OCI-LY1 (cell line): ENCODE data around the gene PLCB4.

ENCODE experiments used
- H2AFZ ChIP-seq: fragments of 200-600 bp; sonication (generic), shearing (Covaris generic); 2 replicates; pipeline ENCODE4 v1.6.0; 2014; ENCODE audit warnings: antibody characterized with exemption, mild to moderate bottlenecking, low read length
- H3F3A ChIP-seq: fragments of 200-600 bp; sonication (generic), shearing (Covaris generic); 2 replicates; pipeline ENCODE4 v1.6.0; 2014; ENCODE audit warnings: mild to moderate bottlenecking, antibody characterized with exemption, low read length, moderate library complexity; ENCODE audit not compliant: insufficient read depth
- H3K27ac ChIP-seq: fragments of 200-600 bp; sonication (generic); 2 replicates; pipeline ENCODE4 v1.5.1; 2014; ENCODE audit warnings: low read length, mixed run types, mild to moderate bottlenecking, low read depth; ENCODE audit not compliant: poor library complexity, severe bottlenecking
- H3K27me3 ChIP-seq: fragments of 200-600 bp; sonication (generic); 2 replicates; pipeline ENCODE4 v1.6.0; 2014; ENCODE audit warnings: antibody characterized with exemption, mild to moderate bottlenecking, low read length, moderate library complexity; ENCODE audit not compliant: insufficient read depth
- H3K36me3 ChIP-seq: fragments of 200-600 bp; sonication (generic); 2 replicates; pipeline ENCODE4 v1.6.1; 2014; ENCODE audit warnings: mild to moderate bottlenecking, antibody characterized with exemption, low read length, moderate library complexity, mixed read lengths; ENCODE audit not compliant: insufficient read depth
- H3K4me1 ChIP-seq: fragments of 200-600 bp; sonication (generic); 2 replicates; pipeline ENCODE4 v1.5.1; 2014; ENCODE audit warnings: mild to moderate bottlenecking, low read length, moderate library complexity; ENCODE audit not compliant: insufficient read depth, severe bottlenecking
- H3K4me2 ChIP-seq: fragments of 200-600 bp; sonication (generic), shearing (Covaris generic); 2 replicates; pipeline ENCODE4 v1.6.1; 2014; ENCODE audit warnings: low read length
- H3K4me3 ChIP-seq: fragments of 200-600 bp; sonication (generic); 2 replicates; pipeline ENCODE4 v1.5.1; 2014; ENCODE audit warnings: low read length, low read depth, mild to moderate bottlenecking, mixed read lengths; ENCODE audit not compliant: poor library complexity, severe bottlenecking
- H3K79me2 ChIP-seq: fragments of 200-600 bp; shearing (Covaris generic); 2 replicates; pipeline ENCODE4 v1.6.1; 2016; ENCODE audit warnings: mixed run types, low read length, mixed read lengths; ENCODE audit not compliant: insufficient read depth
- H3K9ac ChIP-seq: fragments of 200-600 bp; sonication (generic), shearing (Covaris generic); 2 replicates; pipeline ENCODE4 v1.6.1; 2014; ENCODE audit warnings: mild to moderate bottlenecking, low read length, mixed read lengths
- H3K9me2 ChIP-seq: fragments of 200-600 bp; sonication (generic), shearing (Covaris generic); 2 replicates; pipeline ENCODE4 v1.6.1; 2014; ENCODE audit warnings: low read depth, mild to moderate bottlenecking, low read length, mixed read lengths
- H3K9me3 ChIP-seq: fragments of 200-600 bp; shearing (Covaris generic); 2 replicates; pipeline ENCODE4 v1.6.1; 2014; ENCODE audit warnings: low read length, mixed read lengths
- H4K20me1 ChIP-seq: fragments of 200-600 bp; sonication (generic), shearing (Covaris generic); 2 replicates; pipeline ENCODE4 v1.6.0; 2016; ENCODE audit warnings: mild to moderate bottlenecking, low read length; ENCODE audit not compliant: insufficient read depth
- EZH2 ChIP-seq: fragments of 200-600 bp; sonication (generic), shearing (Covaris generic); IDR thresholded peaks from 2 replicates; pipeline ENCODE4 v1.8.0; 2017; ENCODE audit warnings: borderline replicate concordance, mixed run types, mild to moderate bottlenecking, antibody characterized with exemption, low read length, moderate library complexity, mixed read lengths
- TF ChIP-seq, protein P1 (sequence below): fragments of 200-600 bp; sonication (generic), shearing (Covaris generic); IDR thresholded peaks from 2 replicates; pipeline ENCODE4 v1.5.1; 2017; ENCODE audit warnings: mild to moderate bottlenecking, antibody characterized with exemption, low read length, moderate library complexity, mixed read lengths

PLCB4 gene

DNA sequence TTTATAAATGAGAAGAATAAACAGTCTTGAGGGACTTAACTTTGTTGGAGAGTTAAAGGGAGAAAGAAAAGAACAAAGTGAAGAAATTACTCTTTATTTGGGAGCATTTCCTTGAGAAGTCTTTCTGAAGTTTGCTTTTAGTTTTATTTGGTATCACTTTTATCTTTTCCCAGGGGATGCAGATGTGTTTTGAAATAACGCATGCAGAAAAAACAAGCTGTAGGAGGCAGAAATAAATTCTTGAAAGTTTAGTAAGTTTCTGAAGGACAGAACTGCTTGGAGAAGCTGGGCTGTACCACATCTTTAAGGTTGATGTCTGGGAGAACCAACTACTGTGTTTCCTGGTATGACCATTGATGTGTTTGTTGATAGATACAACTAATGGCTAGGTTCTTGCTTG, 75.0 kb downstream of the PLCB4 start:
- Histone ChIP-seq H3K4me2 (no peak overlapping the region), H2AFZ (no peak overlapping the region), H3K36me3 (no peaks in the 10 kb centered on the region), H3K79me2 (no peaks in the 10 kb centered on the region), H4K20me1 (no peaks in the 10 kb centered on the region), H3F3A (no peaks in the 10 kb centered on the region), H3K9ac (no peak overlapping the region), H3K4me3 (no peak overlapping the region), H3K9me2 (no peaks in the 10 kb centered on the region), H3K9me3 (no peaks in the 10 kb centered on the region), H3K27ac (no peak overlapping the region), H3K27me3 (no peaks in the 10 kb centered on the region), H3K4me1 (no peaks in the 10 kb centered on the region)
- no peak for TF ChIP-seq EZH2
- TF ChIP-seq, protein P1, sequence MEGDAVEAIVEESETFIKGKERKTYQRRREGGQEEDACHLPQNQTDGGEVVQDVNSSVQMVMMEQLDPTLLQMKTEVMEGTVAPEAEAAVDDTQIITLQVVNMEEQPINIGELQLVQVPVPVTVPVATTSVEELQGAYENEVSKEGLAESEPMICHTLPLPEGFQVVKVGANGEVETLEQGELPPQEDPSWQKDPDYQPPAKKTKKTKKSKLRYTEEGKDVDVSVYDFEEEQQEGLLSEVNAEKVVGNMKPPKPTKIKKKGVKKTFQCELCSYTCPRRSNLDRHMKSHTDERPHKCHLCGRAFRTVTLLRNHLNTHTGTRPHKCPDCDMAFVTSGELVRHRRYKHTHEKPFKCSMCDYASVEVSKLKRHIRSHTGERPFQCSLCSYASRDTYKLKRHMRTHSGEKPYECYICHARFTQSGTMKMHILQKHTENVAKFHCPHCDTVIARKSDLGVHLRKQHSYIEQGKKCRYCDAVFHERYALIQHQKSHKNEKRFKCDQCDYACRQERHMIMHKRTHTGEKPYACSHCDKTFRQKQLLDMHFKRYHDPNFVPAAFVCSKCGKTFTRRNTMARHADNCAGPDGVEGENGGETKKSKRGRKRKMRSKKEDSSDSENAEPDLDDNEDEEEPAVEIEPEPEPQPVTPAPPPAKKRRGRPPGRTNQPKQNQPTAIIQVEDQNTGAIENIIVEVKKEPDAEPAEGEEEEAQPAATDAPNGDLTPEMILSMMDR: no peak

DNA sequence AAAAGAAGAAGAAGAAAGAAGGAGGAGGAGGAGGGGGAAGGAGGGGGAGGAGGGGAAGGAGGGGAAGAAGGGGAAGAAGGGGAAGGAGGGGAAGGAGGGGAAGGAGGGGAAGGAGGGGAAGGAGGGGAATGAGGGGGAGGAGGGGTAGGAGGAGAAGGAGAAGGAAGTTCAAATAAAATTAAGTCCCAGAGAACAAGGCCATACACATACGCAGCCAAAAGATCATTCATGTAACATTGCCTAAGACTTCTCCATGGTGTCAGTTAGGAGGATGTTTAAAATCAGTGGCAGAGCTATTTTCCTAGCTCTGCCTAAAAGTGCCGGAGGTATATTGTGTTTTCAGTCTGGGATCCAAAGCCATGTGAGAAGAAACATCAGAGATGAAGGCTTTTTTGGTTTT, 75.8 kb downstream of the PLCB4 start:
- H2AFZ ChIP-seq: no peak overlapping the region

DNA sequence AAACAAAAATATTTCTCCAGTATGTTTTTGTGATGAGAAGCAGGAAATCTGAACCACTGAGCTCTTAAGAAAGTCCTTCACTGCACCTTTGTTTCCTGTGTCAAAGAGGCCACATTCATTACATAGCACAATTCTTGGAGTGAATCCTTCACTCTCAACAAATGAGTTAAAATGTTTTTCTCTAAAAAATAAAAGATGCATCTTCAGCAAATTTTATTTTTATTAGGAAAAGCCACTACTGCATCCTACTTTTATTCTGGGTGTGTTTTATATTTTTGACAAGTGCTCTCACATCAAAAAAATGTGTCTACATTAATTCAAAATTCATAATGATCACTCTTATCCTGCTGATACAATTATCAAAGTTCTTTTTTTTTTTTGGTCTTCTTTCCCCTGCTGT, 76.3 kb downstream of the PLCB4 start:
- Histone ChIP-seq H3K9ac (no peak overlapping the region), H3K79me2 (no peaks in the 10 kb centered on the region), H2AFZ (no peak overlapping the region), H3K27ac (no peak overlapping the region), H4K20me1 (no peaks in the 10 kb centered on the region), H3K36me3 (no peaks in the 10 kb centered on the region), H3K4me1 (no peaks in the 10 kb centered on the region), H3K9me2 (no peaks in the 10 kb centered on the region), H3K4me2 (no peak overlapping the region), H3K4me3 (no peak overlapping the region), H3K27me3 (no peaks in the 10 kb centered on the region), H3F3A (no peaks in the 10 kb centered on the region), H3K9me3 (no peaks in the 10 kb centered on the region)
- TF ChIP-seq, protein P1: no peak
- no peak for TF ChIP-seq EZH2

More for the DNA sequence above, 75.8 kb downstream of the PLCB4 start:
- no peaks in the 10 kb centered on the region for H3K4me1 ChIP-seq
- no peaks in the 10 kb centered on the region for H3F3A ChIP-seq
- TF ChIP-seq EZH2: no peak
- TF ChIP-seq, protein P1: no peak
- no peaks in the 10 kb centered on the region for H3K9me2 ChIP-seq
- H3K4me3 ChIP-seq: no peak overlapping the region
- no peak overlapping the region for H3K4me2 ChIP-seq
- no peak overlapping the region for H3K27ac ChIP-seq
- no peaks in the 10 kb centered on the region for H3K9me3 ChIP-seq
- H3K79me2 ChIP-seq: no peaks in the 10 kb centered on the region
- H4K20me1 ChIP-seq: no peaks in the 10 kb centered on the region
- no peaks in the 10 kb centered on the region for H3K27me3 ChIP-seq
- no peaks in the 10 kb centered on the region for H3K36me3 ChIP-seq
- no peak overlapping the region for H3K9ac ChIP-seq
